NCI-H460 (cell line): ENCODE data around the gene PEMT. TPM values are rescaled to one million over a fixed set of nuclear protein-coding genes. Genes with fewer than 3 reads are reported as not detected.

Experiments used
- DNase-seq: peaks from one replicate; pipeline ENCODE4 v3.0.0-alpha.2; 2016; ENCODE audit warnings: low read depth; ENCODE audit errors: extremely low read depth
- total RNA-seq: library from RNA; depleted of rRNA; stranded (reverse); fragments of >200 nt; shearing (Covaris generic); gene quantifications from 2 replicates; pipeline ENCODE4 v1.2.3, GENCODE V29; 2014

PEMT gene
- total RNA-seq, 1 experiment from 2014 or later = 84.7 TPM

- no peak for DNase-seq
Observed at GRCh38 chr17:17506181-17506741, 85.2 kb downstream of the PEMT start.

- DNase-seq = no peak
Observed at GRCh38 chr17:17505610-17506171, 85.8 kb downstream of the PEMT start.

- DNase-seq = no peak
Observed at GRCh38 chr17:17505151-17505550, 86.4 kb downstream of the PEMT start.

GRCh38 chr17:17504341-17505140 is 87.0 kb downstream of the PEMT start:
- DNase-seq = no peak

GRCh38 chr17:17503566-17504130 is 87.9 kb downstream of the PEMT start:
- DNase-seq = no peak

- DNase-seq = no peak
Observed at GRCh38 chr17:17502741-17503565, 88.6 kb downstream of the PEMT start.

- no peak for DNase-seq
Observed at GRCh38 chr17:17500999-17501605, 90.4 kb downstream of the PEMT start.

- DNase-seq = no peak
Observed at GRCh38 chr17:17499402-17500145, 91.9 kb downstream of the PEMT start.

GRCh38 chr17:17498606-17499301 is 92.8 kb downstream of the PEMT start:
- DNase-seq = no peak

- no peak for DNase-seq
Observed at GRCh38 chr17:17497845-17498520, 93.5 kb downstream of the PEMT start.

- DNase-seq = no peak
Observed at GRCh38 chr17:17497065-17497844, 94.3 kb downstream of the PEMT start.

GRCh38 chr17:17496189-17497064 is 95.1 kb downstream of the PEMT start, which contains the start of gene RASD1:
Gene RASD1, minus strand, starts transcription at chr17:17496395. Its CDS starts 214 bp downstream, at chr17:17496181.
- DNase-seq = peak; percentile 79

- no peak for DNase-seq
Observed at GRCh38 chr17:17495536-17496188, 95.8 kb downstream of the PEMT start.

GRCh38 chr17:17494870-17495535 is 96.5 kb downstream of the PEMT start:
- no peak for DNase-seq

GRCh38 chr17:17494499-17494869 is 97.0 kb downstream of the PEMT start:
- DNase-seq = no peak
